ENCODE data around the gene WDR81. TPM values are rescaled to one million over a fixed set of nuclear protein-coding genes. Genes with fewer than 3 reads are reported as not detected.
A peak's percentile ranks its signal among the peaks of the same experiment; 100 is the strongest.
"Not testable (repeated sequence)": the region's sequence is repeated elsewhere in the genome, so short reads cannot be mapped to it uniquely, and the experiment has no call there.

WDR81 gene
- polyA plus RNA-seq, 1 donor (not counting 4 experiments of a cell fraction or from before 2014, with no cell fraction given), result 4.2 TPM

- dilution Hi-C loops (cut with MboI; ENCODE audit: extremely low pct_ligation_motif_present, low sequenced_read_pairs), result no loop called here
- DNase-seq (ENCODE audit: low read depth, low spot score) (peak; percentile 97), FAIRE-seq (peak; percentile 99)
- H3K27ac ChIP-seq (ENCODE audit: control insufficient read depth, insufficient read depth, low read length), result peak overlapping the region; percentile 94
- H4K20me1 ChIP-seq (ENCODE audit: control insufficient read depth, extremely low read depth, insufficient read depth, low read length), result no peaks in the 10 kb centered on the region
- H3K27me3 ChIP-seq (ENCODE audit: control insufficient read depth, extremely low read depth, insufficient read depth, low read length), result no peaks in the 10 kb centered on the region
- H3K4me3 ChIP-seq (ENCODE audit: control insufficient read depth in 2 of 3, extremely low read depth in 1 of 3, insufficient read depth in 2 of 3, low read depth in 1 of 3, low read length in 3 of 3), result peak overlapping the region in 2 of 3 experiments; percentile 23 to 30
- no peaks in the 10 kb centered on the region for H3K9me3 ChIP-seq (ENCODE audit: control insufficient read depth, low read depth, low read length)
- TF ChIP-seq CTCF (optimal IDR thresholded peaks at IDR 0.05 in 1 of 3, IDR thresholded peaks at IDR 0.05 in 1 of 3, conservative IDR thresholded peaks at IDR 0.05 in 1 of 3; ENCODE audit: extremely low read depth in 1 of 3, insufficient read depth in 2 of 3, low read length in 3 of 3), result no peak
- TF ChIP-seq EZH2 (IDR thresholded peaks at IDR 0.05; ENCODE audit: low read length), result no peak
- H3K4me1 ChIP-seq (ENCODE audit: control insufficient read depth, extremely low read depth, insufficient read depth, low read length), result peaks cover 26% of the 10 kb centered on the region
- peak overlapping the region; percentile 82 for H3K9ac ChIP-seq (ENCODE audit: control insufficient read depth, extremely low read depth, insufficient read depth, low read length)
- peak overlapping the region; percentile 85 for H3K4me2 ChIP-seq (ENCODE audit: control insufficient read depth, extremely low read depth, insufficient read depth, low read depth, low read length)
- no peaks in the 10 kb centered on the region for H3K36me3 ChIP-seq (ENCODE audit: control insufficient read depth in 2 of 2, extremely low read depth in 1 of 2, insufficient read depth in 2 of 2, low read length in 2 of 2)
- H2AFZ ChIP-seq (ENCODE audit: control insufficient read depth, low read length), result peak overlapping the region; percentile 89
- no peaks in the 10 kb centered on the region for H3K9me1 ChIP-seq (ENCODE audit: control insufficient read depth, extremely low read depth, insufficient read depth, low read length)
- H3K79me2 ChIP-seq (ENCODE audit: control insufficient read depth, insufficient read depth, low read length), result no peaks in the 10 kb centered on the region
Observed at GRCh38 chr17:1769822-1770477, 45.4 kb downstream of the WDR81 start.

DNA sequence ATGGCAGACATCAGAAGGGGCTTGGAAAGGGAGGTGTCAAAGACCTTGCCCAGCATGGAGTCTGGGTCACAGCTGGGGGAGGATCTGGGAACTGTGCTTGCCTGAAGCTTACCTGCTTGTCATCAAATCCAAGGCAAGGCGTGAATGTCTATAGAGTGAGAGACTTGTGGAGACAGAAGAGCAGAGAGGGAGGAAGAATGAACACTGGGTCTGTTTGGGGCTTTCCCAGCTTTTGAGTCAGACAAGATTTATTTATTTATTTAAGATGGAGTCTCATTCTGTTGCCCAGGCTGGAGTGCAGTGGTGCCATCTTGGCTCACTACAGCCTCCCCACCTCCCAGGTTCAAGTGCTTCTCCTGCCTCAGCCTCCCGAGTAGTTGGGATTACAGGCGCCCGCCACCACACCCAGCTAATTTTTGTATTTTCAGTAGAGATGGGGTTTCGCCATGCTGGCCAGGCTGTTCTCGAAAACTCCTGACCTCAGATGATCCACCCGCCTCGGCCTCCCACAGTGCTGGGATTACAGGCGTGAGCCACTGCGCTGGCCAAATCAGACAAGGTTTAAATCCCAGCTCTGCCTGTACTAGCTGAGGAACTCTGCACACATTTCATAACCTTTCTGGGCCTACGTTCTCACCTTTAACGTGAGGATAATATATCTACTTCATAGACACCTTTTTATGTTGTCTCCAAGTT is 48.6 kb downstream of the WDR81 start:
- H3K9me1 ChIP-seq (ENCODE audit: control insufficient read depth, extremely low read depth, insufficient read depth, low read length); H3K79me2 ChIP-seq (ENCODE audit: control insufficient read depth, insufficient read depth, low read length); dilution Hi-C loops (cut with MboI; ENCODE audit: extremely low pct_ligation_motif_present, low sequenced_read_pairs); H2AFZ ChIP-seq (ENCODE audit: control insufficient read depth, low read length); H3K27me3 ChIP-seq (ENCODE audit: control insufficient read depth, extremely low read depth, insufficient read depth, low read length); H3K9ac ChIP-seq (ENCODE audit: control insufficient read depth, extremely low read depth, insufficient read depth, low read length); FAIRE-seq; H3K4me3 ChIP-seq (ENCODE audit: control insufficient read depth in 2 of 3, extremely low read depth in 1 of 3, insufficient read depth in 2 of 3, low read depth in 1 of 3, low read length in 3 of 3); H3K9me3 ChIP-seq (ENCODE audit: control insufficient read depth, low read depth, low read length); H4K20me1 ChIP-seq (ENCODE audit: control insufficient read depth, extremely low read depth, insufficient read depth, low read length); DNase-seq (ENCODE audit: low read depth, low spot score); H3K4me2 ChIP-seq (ENCODE audit: control insufficient read depth, extremely low read depth, insufficient read depth, low read depth, low read length): not testable (repeated sequence)
- peaks cover 26% of the 10 kb centered on the region for H3K4me1 ChIP-seq (ENCODE audit: control insufficient read depth, extremely low read depth, insufficient read depth, low read length)
- H3K27ac ChIP-seq (ENCODE audit: control insufficient read depth, insufficient read depth, low read length), result peak overlapping the region; percentile 30
- H3K36me3 ChIP-seq (ENCODE audit: control insufficient read depth in 2 of 2, extremely low read depth in 1 of 2, insufficient read depth in 2 of 2, low read length in 2 of 2), result peaks cover 3 to 10% of the 10 kb centered on the region in 2 experiments
